ENCODE results near the gene FAM229B. TPM values are rescaled to one million over a fixed set of nuclear protein-coding genes. Genes with fewer than 3 reads are reported as not detected.
"Not testable (repeated sequence)": the region's sequence is repeated elsewhere in the genome, so short reads cannot be mapped to it uniquely, and the experiment has no call there.

Gene FAM229B
- total RNA-seq, 1 donor from 2014 or later: 69.5 TPM

DNA sequence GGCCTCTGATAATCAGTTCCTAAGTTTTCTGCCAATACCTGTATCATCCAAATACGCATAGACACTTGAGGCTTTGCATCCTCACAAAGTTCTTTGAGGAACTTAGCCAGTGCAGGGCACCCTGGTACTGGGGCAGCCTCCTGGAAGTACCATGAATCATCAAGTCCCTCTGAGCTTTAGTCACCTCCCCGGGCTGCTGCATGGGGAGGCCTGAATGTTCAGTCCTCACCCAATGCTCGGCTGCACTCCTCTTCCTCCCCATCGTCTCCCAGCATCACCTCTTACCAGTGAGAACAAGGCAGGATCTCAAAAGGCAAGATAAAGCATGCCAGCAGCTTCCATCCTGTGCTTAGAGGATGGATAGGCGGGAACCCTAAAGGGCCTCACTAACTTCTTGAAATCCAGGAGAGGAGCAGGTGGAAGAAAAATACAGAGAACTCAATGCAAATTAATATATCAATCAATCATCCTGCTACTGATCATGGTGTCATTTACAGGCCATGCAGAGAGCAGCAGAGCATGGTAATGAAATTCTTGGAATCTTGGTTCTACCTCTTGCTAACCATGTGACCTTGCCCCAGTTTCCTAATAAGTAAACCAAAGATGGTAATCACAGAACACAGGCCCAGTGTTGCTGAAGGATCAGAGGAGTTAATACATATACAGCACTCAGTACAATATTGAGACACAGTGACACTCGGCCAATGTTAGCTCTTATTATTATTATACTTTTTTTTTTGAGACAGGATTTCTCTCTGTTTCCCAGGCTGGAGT is 38.2 kb upstream of the FAM229B start:
- DNase-seq: no peak
- H3K36me3 ChIP-seq: no peaks in the 10 kb centered on the region

GRCh38 chr6:112049996-112050395 is 37.4 kb upstream of the FAM229B start:
- H3K9me3 ChIP-seq (replicated peaks): peaks cover 6% of the 10 kb centered on the region
- DNase-seq: no peak
- H3K27me3 ChIP-seq (ENCODE audit: low read depth): no peaks in the 10 kb centered on the region
- H3K27ac ChIP-seq (replicated peaks): no peak overlapping the region
- intact Hi-C loops (cut with micrococcal nuclease): no loop called here
- no peaks in the 10 kb centered on the region for H3K36me3 ChIP-seq
- H3K4me1 ChIP-seq: no peaks in the 10 kb centered on the region
- TF ChIP-seq CTCF (IDR thresholded peaks at IDR 0.05; ENCODE audit: borderline replicate concordance): no peak
- H3K4me3 ChIP-seq: no peak overlapping the region

More for the DNA sequence above, 38.2 kb upstream of the FAM229B start:
- no peaks in the 10 kb centered on the region for H3K27me3 ChIP-seq (ENCODE audit: low read depth)
- no peak overlapping the region for H3K27ac ChIP-seq (replicated peaks)
- no peaks in the 10 kb centered on the region for H3K4me1 ChIP-seq
- H3K9me3 ChIP-seq (replicated peaks): peaks cover 6% of the 10 kb centered on the region
- intact Hi-C loops (cut with micrococcal nuclease): no loop called here
- no peak for TF ChIP-seq CTCF (IDR thresholded peaks at IDR 0.05; ENCODE audit: borderline replicate concordance)
- no peak overlapping the region for H3K4me3 ChIP-seq

DNA sequence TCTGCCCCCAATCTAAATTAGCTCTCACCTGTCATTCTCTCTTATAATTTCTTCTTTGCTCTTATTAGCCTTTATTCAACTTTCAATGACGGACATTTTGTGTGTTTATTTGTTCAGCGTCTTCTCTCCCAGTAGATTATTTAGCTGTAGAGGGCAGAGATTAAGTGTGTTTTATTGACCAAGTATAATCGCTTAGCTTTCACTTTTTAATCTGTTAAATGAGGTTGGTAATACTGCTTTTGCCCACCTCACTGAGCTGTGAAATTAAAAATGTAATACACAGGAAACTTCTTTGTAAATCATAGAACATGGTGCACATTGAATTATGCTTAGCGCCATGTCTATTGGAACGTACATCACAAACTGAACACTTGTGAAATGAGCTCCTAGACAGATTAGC is 37.0 kb upstream of the FAM229B start:
- no peaks in the 10 kb centered on the region for H3K4me1 ChIP-seq
- H3K27ac ChIP-seq (replicated peaks): no peak overlapping the region
- H3K9me3 ChIP-seq (replicated peaks): peaks cover 6% of the 10 kb centered on the region
- no peaks in the 10 kb centered on the region for H3K36me3 ChIP-seq
- intact Hi-C loops (cut with micrococcal nuclease): no loop called here
- H3K4me3 ChIP-seq: no peak overlapping the region
- DNase-seq: no peak
- H3K27me3 ChIP-seq (ENCODE audit: low read depth): no peaks in the 10 kb centered on the region
- TF ChIP-seq CTCF (IDR thresholded peaks at IDR 0.05; ENCODE audit: borderline replicate concordance): no peak

GRCh38 chr6:112051251-112051740 is 36.1 kb upstream of the FAM229B start:
- H3K27me3 ChIP-seq (ENCODE audit: low read depth); DNase-seq; H3K4me1 ChIP-seq; H3K36me3 ChIP-seq; H3K4me3 ChIP-seq; intact Hi-C loops (cut with micrococcal nuclease); H3K9me3 ChIP-seq (replicated peaks); H3K27ac ChIP-seq (replicated peaks): not testable (repeated sequence)

GRCh38 chr6:112054001-112054400 is 33.4 kb upstream of the FAM229B start, which contains the start of gene CCN6:
Gene CCN6, plus strand, starts transcription at chr6:112054104. Its CDS starts 254 bp downstream, at chr6:112054358.
- no peak within 1 kb of the TSS for H3K27ac ChIP-seq (replicated peaks)
- no peaks in the 10 kb centered on the region for H3K36me3 ChIP-seq
- peaks cover 6% of the 10 kb centered on the region for H3K9me3 ChIP-seq (replicated peaks)
- intact Hi-C loops (cut with micrococcal nuclease): no loop called here
- TF ChIP-seq CTCF (IDR thresholded peaks at IDR 0.05; ENCODE audit: borderline replicate concordance): no peak
- H3K4me1 ChIP-seq: no peaks in the 10 kb centered on the region
- H3K27me3 ChIP-seq (ENCODE audit: low read depth): no peaks in the 10 kb centered on the region
- no peak for DNase-seq
- H3K4me3 ChIP-seq: no peak within 1 kb of the TSS

GRCh38 chr6:112054555-112055190 is 32.7 kb upstream of the FAM229B start:
- DNase-seq: no peak
- Histone ChIP-seq H3K27ac (replicated peaks) (no peak overlapping the region), H3K4me1 (no peaks in the 10 kb centered on the region), H3K9me3 (replicated peaks) (peaks cover 6% of the 10 kb centered on the region), H3K27me3 (ENCODE audit: low read depth) (no peaks in the 10 kb centered on the region), H3K36me3 (no peaks in the 10 kb centered on the region), H3K4me3 (no peak overlapping the region)
- TF ChIP-seq CTCF (IDR thresholded peaks at IDR 0.05; ENCODE audit: borderline replicate concordance): no peak
- intact Hi-C loops (cut with micrococcal nuclease): no loop called here
